GM12865 (cell line): ENCODE measurements around the gene CLEC2D.
A peak's percentile ranks its signal among the peaks of the same experiment; 100 is the strongest.
"Not testable (repeated sequence)": the region's sequence is repeated elsewhere in the genome, so short reads cannot be mapped to it uniquely, and the experiment has no call there.

ENCODE experiments used
- DNase-seq: peaks from one replicate; pipeline ENCODE4 v3.0.0; 2010; ENCODE audit warnings: low read depth
- H3K4me3 ChIP-seq: 2 replicates; pipeline ENCODE4 v1.5.1; 2011; ENCODE audit warnings: mild to moderate bottlenecking, low read depth, low read length, control low read depth
- CTCF ChIP-seq: IDR thresholded peaks from 2 replicates; pipeline ENCODE4 v1.5.1; 2011; ENCODE audit warnings: low read length, control low read depth, low read depth, inconsistent platforms; ENCODE audit not compliant: insufficient read depth; ENCODE audit errors: missing control alignments

Gene CLEC2D

DNA sequence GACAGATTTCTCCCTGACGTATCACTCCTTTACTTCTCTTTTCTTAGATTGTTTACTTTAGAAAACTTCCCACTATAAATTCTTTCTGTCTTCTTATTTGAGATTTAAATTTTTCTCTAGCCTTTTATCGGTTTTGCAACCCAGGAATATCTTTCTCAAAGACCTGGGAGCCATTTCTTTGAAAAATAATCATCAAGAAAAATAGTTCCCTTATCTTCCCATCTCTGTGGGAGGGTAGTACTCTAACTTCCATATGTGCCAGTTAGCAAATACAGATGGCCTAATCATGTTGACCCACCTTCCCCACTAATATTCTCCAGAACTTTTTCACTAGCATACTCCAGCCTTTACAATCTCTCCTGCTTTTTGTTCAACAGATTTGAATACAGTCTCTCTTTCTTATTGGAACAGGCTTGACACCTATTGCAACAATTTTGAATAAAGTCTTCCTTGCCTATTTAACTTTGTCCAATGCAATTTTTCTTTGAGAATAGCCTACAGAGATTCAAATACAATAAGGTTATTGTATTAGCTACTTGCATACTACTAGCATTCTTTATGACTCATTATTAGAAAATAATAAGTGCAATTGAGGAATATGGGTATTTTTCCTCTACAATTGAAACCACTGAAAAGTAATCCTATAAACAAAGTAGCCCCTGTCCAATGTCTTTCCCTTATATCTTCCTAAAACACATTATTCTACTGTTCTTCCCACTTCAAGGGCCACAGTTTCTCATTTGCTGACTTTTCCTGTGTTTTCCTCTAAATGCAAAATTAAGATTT is 34.4 kb upstream of the CLEC2D start:
- no peak for DNase-seq
- H3K4me3 ChIP-seq: no peak overlapping the region
- TF ChIP-seq CTCF: no peak

GRCh38 chr12:9636150-9636850 is 33.2 kb upstream of the CLEC2D start:
- no peak for DNase-seq
- no peak for TF ChIP-seq CTCF
- H3K4me3 ChIP-seq: no peak overlapping the region

- H3K4me3 ChIP-seq: no peak overlapping the region
- DNase-seq: no peak
- TF ChIP-seq CTCF: no peak
Measured at GRCh38 chr12:9636851-9637206, 32.7 kb upstream of the CLEC2D start.

GRCh38 chr12:9640024-9640423 is 29.5 kb upstream of the CLEC2D start:
- H3K4me3 ChIP-seq: no peak overlapping the region
- no peak for DNase-seq
- TF ChIP-seq CTCF: no peak

GRCh38 chr12:9642606-9643265 is 26.8 kb upstream of the CLEC2D start:
- no peak for TF ChIP-seq CTCF
- DNase-seq: peak; percentile 37
- no peak overlapping the region for H3K4me3 ChIP-seq

DNA sequence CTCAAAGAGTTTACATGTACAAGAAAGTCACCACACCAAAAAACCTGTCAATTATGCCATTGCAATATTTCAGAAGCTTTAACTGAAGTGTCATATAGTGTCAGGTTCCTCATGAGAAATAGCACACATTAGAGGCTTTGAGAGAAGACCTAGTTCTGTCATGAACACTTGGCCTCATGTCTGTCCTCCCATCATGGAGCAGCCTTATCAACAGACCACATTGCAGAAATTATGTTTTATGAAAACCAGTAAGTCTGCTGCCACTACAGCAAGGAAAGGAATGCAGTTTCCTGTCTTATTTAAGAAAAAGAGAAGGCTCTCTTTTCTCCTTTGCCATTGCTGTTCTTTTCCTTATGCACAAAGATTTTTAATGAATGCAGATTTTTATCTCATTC is 26.2 kb upstream of the CLEC2D start:
- TF ChIP-seq CTCF: no peak
- H3K4me3 ChIP-seq: no peak overlapping the region
- DNase-seq: no peak

DNA sequence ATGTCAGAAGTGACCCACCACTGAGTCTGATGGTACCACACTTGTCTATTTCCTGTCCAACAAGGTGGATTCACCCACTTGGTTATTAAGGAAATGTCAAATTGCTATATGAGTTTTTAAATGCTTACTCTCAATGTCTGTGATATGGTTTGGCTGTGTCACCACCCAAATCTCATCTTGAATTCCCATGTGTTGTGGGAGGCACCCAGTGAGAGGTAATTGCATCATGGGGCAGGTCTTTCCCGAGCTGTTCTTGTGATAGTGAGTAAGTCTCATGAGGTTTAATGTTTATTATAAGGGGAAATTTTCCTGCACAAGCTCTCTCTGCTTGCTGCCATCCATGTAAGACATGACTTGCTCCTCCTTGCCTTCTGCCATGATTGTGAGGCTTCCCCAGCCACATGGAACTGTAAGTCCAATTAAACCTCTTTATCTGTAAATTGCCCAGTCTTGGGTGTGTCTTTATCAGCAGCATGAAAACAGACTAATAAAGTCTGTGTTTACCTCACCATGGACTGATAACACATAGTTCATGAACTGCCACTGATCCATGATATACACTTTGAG is 24.4 kb upstream of the CLEC2D start:
- not testable (repeated sequence) for DNase-seq, H3K4me3 ChIP-seq
